Inflammatory macrophage treated with lipopolysaccharide for 4 hours (primary cell): ENCODE results near the gene TEAD2.
A peak's percentile ranks its signal among the peaks of the same experiment; 100 is the strongest.
"Not testable (repeated sequence)": the region's sequence is repeated elsewhere in the genome, so short reads cannot be mapped to it uniquely, and the experiment has no call there.

Experiments used
- DNase-seq: peaks from one replicate; pipeline ENCODE4 v3.0.0-alpha.2; 2020

TEAD2 gene

DNA sequence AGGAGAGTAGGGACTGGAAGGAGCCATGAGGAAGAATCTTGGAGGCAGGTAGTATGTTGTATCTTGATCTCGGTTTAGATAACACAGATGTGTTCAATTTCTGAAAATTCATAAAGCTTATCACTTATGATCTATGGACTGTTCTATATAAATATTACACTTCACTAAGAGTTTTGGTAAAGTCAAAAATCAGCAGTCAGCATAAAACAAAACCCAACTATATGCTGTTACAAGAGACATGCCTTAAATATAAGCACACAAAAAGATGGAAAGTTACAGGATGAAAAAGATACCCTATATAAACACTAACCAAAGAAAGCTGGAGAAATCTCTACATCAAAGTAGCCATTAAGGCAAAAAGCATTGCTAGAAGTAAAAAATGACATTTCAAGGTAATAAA, 21.4 kb upstream of the TEAD2 start:
- DNase-seq, result no peak

DNA sequence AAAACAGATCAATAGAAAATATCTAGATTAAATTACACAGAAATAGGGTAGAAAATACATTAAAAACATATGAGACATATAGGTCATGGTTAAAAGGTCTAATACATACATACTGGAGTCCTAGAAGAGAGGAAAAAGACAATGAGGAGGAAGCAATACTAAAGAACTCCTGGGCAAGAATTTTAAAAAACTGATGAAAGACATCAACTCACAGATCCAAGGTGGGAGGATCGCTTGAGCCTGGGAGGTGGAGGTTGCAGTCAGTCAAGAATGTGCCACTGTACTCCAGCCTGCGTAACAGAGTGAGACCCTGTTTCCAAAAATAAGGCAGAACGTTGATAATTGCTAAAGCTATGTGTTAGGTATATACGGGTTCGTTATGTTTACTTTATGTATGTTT, 20.4 kb upstream of the TEAD2 start:
- no peak for DNase-seq

DNA sequence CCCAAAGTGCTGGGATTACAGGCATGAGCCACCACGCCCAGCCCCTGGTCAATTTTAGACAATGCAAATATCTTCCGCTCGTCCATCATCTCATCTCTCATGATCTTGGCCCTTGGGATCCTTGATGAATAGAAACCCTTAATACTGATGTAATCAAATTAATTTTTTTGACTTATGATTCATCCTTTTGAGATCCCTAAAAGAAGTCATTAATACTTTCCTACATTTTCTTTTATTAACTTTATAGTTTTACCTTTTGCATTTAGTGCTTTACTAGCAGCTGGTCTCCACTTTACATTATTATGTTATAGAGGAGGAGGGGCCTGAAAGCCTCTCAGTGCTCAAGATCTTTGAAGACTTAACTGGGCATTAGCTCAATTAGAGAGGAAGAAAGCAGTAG, 18.2 kb upstream of the TEAD2 start:
- DNase-seq, result no peak

DNA sequence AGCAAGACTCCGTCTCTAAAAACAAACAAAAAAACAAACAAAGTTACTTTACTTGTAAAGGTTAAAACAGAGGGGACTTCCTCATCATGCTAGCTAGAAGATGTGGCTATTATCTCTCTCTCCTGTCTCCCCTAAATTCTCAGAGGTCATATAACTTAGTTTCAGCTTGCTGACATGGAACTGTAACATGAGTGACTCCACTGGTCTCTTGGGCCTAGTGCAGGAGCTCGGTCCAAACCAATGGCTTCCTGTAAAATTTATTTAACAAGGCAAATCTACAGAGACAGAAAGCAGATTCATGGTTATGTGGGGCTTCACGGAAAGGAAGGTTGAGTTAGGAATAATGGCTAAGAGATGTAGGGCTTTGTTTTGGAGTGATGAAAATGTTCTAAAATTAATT, 16.3 kb upstream of the TEAD2 start:
- no peak for DNase-seq

GRCh38 chr19:49374665-49375434, 12.6 kb upstream of the TEAD2 start:
- DNase-seq, result no peak

DNA sequence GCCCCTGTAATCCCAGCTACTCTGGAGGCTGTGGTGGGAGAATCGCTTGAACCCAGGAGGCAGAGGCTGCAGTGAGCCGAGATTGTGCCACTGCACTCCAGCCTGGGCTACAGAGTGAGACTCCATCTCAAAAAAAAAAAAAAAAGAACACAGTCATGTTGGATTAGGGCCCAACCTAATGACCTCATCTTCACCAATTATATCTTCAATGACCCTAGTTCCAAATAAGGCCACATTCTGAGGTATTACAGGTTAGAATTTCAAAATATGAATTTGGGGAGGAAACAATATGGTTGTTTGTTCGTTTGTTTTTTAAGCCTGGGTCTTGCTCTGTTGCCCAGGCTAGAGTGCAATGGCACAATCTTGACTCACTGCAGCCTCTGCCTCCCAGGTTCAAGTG, 11.0 kb upstream of the TEAD2 start:
- not testable (repeated sequence) for DNase-seq

DNA sequence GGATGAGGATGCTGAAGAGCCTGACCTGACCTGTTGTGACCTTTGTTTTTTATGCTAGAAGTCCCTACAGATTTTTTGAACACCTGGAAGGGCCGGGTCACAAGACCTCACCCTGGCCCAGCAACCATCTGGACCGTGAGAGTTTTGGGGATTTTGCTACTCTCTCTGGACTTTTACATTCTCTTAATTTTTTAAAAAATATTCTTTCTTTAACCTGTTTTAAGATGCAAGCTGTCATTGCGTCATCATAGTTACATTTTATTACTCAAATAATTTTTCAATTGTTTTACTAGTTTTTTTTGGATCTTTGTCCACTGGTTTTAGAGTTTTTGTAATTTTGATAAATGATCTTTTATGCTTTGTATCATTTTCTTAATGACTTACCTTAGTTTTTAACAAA, 9.0 kb upstream of the TEAD2 start:
- DNase-seq, result no peak

DNA sequence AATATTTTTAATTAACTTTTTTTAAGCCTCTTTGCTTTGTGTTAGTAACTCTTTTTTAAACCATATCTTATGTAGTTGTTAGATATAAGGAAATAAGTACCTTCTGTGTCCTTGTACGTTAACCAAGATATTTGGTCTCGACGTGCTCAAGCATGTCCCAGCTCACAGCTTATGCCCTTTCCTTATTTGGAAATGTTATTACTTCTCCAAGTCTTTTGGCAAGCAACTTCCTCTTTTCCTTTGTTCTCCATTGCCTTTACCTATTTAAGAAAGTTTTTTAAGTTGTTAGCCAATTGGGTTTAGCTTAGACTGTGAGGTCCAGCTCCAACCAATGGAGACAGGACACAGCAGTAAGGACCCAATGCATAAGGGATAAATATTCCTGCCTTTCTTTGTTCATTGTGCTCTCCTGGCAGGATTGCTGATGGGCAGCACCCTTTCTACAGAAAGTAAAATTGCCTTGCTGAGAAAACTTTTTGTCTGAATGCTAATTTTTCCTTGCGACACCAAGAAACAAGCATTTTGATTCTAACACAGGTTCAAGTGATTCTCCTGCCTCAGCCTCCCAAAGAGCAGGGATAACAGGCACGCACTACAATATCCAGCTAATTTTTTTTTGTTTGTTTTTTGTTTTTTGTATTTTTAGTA, 6.6 kb upstream of the TEAD2 start:
- DNase-seq, result no peak

DNA sequence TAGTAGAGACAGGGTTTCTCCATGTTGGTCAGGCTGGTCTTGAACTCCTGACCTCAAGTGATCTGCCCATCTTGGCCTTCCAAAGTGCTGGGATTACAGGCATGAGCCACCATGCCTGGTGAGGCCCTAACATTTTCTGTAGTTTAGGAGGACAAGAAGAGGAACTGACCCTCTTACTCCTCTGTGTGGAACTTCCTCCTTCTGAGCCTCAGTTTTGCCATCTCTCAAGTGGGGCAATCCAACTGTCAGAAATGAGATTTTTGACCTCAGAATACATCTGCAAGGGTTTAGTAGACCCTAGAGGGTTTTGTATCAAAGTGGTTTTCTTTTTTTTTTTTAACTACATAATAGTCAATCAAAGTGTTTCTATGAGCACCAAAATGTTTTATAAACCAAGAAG, 3.9 kb upstream of the TEAD2 start:
- peak; percentile 20 for DNase-seq

GRCh38 chr19:49364083-49364737, 2.0 kb upstream of the TEAD2 start:
- no peak for DNase-seq

GRCh38 chr19:49363268-49364082, 1.3 kb upstream of the TEAD2 start, which contains the start of gene DKKL1:
DKKL1 (plus strand) TSS chr19:49363877; CDS start chr19:49363999, 122 bp downstream.
- peak; percentile 99 for DNase-seq

DNA sequence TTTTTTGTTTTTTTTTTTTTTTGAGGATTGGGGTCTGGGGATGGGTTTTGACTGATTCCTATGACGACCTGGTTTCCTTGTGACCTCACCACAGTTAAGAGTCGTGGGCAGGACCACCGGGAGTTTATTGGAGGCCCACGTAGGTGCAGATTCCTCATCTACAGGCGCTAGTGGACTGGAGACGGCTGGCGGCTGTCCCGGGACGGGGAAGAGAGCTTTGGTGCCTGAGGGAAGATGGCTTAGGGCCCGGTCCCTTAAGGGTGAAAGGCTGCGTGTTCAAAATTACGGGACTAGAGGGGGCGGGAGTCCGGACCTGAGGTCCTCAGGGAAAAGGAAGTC, 682 bp upstream of the TEAD2 start:
- no peak for DNase-seq

- no peak for DNase-seq
Measured at GRCh38 chr19:49361438-49362047, 673 bp downstream of the TEAD2 start.

DNA sequence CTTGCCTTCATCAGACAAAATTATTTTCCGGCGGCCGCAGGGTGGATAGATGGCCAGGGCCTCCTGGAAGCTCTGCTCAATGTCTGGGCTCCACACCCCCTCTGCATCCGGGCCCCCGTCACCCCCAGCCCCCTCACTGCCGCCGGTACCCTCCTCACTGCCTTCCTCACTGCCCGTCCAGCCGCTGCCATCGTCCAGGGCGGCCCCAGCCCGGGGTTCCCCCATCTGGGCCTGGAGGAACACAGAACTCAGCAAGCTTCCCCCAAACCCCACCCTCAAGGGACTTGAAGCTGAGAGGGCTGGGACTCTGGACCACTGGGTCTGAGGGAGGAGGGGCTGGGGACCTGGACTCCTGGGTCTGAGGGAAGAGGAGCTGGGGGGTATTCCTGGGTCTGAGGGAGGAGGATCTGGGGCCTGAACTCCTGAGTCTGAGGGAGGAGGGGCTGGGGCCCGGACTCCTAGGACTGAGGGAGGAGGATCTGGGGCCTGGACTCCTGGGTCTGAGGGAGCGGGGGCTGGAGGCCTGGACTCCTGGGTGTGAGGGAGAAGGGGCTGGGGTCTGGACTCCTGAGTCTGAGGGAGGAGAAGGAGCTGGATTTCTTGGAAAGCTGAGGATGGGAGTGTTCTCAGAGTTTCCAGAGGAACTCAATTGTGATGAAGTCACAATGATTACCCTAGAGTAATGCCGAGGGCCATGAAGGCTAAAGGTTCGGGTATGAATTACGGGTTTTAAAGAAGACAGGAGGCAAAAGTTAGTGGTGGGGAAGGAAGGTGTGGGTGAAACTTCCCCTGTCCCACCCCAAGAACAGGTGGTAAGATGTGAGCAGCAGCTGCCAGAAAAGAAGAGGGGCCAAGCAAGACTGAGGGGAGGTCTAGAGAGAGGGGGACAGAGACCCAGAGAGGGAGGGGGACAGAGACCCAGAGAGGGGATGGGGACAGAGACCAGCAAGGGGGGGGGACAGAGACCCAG, 2.1 kb downstream of the TEAD2 start:
- no peak for DNase-seq

DNA sequence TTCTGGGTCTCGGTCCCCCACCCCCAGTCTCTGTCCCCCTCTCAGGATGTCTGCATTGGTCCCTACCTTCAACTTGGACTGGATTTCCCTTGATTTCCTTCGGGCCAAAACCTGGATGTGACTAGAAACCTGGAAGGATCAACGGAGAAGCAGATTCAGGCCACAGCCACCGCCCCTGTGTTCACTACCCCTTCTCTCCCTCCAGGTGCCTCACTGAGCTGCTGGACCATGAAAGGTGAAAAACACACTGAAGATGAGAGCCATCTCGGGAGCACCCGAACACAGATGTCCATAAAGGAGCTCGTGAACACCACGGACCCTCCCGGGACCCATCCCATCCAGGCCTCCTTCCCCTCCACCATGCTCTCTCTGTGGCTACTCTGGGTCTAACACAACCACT, 5.0 kb downstream of the TEAD2 start:
- no peak for DNase-seq

DNA sequence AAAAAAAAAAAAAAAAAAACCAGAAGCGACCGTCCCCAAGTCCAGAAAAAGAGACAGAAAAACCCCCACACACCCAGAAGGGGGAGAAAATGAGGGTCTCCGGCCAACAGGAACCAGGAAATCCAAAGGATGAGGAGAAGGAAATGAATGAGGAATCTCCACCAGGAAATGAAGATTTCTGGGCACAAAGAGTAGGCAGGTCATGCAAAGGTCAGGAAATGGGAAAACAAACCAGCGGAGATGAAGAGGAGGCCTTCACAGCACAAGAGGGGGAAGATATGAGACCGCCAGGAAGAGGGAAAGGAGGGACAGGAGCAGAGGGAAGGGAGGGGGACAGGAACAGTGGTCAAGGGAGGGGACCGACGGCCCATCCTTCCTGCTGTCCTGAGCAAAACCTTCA, 5.8 kb downstream of the TEAD2 start:
- no peak for DNase-seq

DNA sequence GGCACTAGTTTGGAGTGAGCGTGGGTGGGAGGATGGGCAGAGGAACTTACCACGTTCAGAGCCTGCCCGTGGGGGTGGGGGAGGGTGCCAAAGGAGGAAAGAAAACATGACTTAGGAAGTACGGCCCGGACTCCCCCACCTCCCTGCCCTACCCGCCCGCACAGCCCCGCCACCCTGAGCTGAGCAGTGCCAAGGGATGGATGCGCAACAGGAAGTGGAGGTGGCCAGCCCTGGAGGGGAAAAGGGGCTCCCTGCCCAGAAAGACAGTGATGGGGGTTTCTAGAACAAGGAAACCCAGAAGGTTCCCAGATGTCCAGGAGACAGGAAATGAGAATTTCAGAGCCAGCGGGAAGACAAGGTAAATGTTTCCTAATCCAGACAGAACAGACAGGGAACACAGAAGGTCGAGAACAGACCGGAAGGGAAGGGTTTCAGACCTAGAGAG, 6.3 kb downstream of the TEAD2 start:
- peak; percentile 42 for DNase-seq

GRCh38 chr19:49349567-49349966, 12.6 kb downstream of the TEAD2 start:
- no peak for DNase-seq

- no peak for DNase-seq
Measured at GRCh38 chr19:49348305-49349189, 13.7 kb downstream of the TEAD2 start.

DNA sequence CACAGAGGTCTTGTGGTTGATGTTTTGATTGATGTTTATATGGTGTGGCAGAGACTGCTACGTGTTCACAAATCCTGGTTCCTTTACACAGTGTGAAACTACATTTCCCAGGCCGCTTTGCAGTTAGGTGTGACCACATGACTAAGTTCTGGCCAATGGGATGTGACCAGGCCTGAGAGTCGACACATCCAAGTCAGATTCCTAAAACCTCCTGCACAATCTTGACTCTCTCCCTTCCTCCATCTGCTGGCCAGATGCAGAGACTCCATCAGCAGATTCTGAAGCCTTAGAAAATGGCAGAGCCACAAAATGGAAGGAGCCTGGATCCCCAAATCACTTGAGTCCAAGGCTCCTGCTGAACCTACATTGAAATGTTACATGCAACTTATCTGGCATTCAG, 14.4 kb downstream of the TEAD2 start:
- DNase-seq, result peak; percentile 46

DNA sequence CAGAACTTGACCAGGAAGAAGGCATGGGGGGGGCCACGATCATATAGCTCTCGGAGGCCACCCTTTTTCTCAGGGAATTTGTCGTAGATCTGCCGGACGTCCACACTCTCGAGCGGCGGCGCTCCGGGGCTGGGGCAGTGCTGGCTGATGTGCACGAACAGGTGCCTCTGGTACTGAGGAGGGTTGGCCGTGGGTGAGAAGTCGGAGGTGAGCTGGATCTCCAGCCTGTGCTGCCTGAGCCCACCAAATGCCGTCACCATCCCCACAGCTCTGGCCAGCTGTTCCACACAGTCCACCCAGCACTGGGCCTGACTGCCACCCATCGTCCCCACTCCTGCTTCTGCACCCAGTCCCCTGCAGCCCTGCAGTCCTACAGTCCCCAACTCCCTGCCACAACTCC, 15.0 kb downstream of the TEAD2 start:
- no peak for DNase-seq
